Subcutaneous preadipocyte (primary cell): Measurements from ENCODE around the gene SLC25A47. TPM values are rescaled to one million over a fixed set of nuclear protein-coding genes. Genes with fewer than 3 reads are reported as not detected.

ENCODE experiments used
- small RNA-seq: library from RNA; depleted of rRNA; stranded (forward); fragments of <200 nt; gene quantifications from one replicate; pipeline ENCODE3, GENCODE V24; 2012
- total RNA-seq: library from RNA; depleted of rRNA; stranded (reverse); fragments of >200 nt; gene quantifications from 2 replicates; pipeline ENCODE4 v1.2.3, GENCODE V29; 2012

SLC25A47 gene, protein sequence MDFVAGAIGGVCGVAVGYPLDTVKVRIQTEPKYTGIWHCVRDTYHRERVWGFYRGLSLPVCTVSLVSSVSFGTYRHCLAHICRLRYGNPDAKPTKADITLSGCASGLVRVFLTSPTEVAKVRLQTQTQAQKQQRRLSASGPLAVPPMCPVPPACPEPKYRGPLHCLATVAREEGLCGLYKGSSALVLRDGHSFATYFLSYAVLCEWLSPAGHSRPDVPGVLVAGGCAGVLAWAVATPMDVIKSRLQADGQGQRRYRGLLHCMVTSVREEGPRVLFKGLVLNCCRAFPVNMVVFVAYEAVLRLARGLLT
- total RNA-seq: not detected in 2 replicates

DNA sequence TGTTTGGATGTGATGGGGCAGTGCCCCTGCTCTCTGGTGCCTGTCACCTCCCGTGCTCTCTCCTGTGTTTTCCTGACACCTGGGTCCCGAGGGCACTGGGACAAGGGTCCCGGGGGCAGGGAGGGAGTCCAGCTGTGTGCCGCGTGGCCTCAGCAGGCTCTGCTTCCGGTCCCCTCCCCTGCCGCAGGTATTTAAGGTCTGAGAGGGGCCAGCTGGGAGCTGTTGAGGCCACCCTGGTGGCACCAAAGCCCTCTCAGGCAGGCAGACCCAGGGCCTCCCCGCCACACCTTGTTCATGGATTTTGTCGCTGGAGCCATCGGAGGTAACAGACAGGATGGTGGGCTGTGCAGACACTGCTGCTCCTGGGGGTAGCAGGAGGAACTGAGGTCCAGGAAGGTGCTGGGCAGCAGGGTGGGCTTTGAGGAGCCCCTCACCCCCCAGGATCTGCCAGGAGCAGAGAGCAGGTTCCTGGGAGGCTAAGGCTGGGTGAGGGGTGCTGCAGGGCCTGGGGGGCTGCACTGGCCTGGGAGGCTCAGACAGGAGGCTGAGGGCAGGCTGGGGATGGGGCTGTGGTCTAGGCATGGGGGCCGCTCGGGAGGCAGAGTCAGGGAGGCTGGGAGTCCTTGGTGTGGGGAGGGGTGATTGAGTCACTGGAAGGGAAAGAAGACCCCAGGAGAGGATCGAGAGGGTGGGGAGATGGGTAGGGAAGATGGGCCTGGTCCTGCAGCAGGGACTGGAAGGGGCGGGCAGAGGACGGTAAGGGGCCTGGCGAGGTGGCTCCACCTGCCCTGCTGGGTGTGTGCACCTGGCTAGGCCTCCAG lies at the start of gene SLC25A47:
SLC25A47 (plus strand) TSS at position 219 of the 821 bp plus-strand sequence; CDS start at position 295, 76 bp downstream.

DNA sequence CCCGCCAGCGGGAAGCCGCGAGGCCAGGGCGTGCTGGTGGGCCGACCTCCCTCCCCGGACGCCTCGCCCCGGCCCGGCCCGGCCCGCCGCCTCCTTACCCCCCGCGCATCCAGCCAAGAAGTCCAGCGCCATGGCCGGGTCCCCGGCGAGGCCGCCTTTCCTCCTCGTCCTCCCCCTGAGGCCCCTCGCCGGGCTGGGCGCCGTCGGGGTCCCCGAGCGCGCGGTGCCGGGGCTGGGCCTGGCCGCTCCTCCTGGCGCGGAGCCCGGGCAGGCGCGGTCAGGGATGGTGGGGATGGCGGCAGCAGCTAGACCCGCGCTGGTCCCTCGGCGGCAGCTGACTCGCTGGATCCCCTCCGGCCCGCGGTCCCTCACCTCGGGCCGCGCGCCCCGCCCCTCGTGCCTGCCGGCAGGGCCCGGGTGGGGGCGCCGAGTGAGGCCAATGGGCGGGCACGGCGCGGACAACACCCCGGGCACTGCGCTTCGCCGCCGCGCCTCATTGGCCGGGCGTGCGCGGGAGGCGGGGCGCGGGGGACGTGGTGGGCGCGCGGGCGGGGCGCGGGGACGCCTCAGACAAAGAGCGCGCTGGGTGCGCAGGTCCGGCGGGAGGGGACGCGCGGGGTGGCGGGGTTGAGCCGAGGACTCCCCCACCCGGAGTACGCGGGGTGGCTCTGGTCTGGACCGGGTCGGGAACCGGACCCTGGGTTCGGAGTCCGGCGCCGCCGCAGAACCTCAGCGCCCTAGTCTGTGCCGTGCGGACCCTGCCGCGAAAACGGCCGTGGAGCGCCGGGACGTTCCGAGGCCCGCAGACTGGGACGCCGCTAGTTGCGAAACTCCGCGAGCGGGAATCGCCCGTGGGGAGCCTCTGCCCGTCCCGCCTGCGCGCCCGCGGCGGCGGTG lies 16.8 kb upstream of the SLC25A47 start, which contains the start of gene SLC25A29:
SLC25A29 (minus strand) TSS at position 344 of the 897 bp plus-strand sequence; CDS start at position 132, 212 bp downstream.

DNA sequence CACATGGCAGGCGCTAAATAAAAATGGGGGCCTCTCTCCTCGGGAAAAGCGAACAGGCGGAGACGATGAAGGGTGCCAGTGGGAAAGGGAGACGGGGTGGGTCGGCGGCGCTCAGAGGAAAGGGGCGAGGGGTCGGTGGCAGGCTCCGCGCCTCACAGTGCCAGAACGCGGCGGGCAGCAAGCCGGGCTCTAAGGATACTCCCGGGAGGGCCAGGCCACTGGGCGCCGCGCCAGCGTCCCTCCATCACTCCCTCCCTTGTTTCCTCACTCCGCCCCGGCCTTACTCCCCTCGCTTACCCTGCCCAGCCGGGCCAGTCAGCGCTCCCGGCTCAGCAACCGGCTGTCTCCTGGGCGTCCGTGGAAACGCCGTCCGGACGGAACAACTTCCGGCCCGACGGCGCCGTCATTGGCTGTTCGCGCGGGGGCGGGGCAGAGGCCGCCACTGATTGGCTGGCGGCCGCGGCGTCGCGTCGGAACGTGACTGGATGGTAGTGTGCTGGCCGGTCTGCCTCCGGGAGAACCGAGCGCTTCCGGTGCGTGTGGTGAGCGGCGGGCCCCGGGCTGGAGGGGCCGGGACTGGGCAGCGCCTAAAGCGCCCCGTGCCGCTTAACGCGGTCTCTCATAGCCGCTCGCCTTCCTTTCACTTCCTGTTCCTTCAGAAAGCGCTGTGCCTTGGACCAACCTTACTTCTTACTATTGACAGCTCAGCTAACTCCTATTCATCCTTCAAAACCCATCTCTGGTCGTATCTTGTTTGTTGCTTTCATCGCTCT lies 53.0 kb downstream of the SLC25A47 start, which contains the start of gene WDR25:
WDR25 (plus strand) TSS at position 523 of the 773 bp plus-strand sequence.

Small RNA genes lying within 50 kb of the gene (small RNA-seq; reads per million reads assigned to genes)
- gene AL157871.3: 0.41 reads per million, percentile 21 among the genes with 10 or more reads in this experiment
- 0.36 reads per million, percentile 15 among the genes with 10 or more reads in this experiment for gene MIR345
- gene RN7SL523P: not detected

Other genes starting within 250 kb of the SLC25A47 start
- gene DEGS2, start 163.7 kb upstream of the SLC25A47 start, total RNA-seq: under 0.01 TPM in 1 of 2 replicates, not detected in the other
- 40.1 and 49.9 TPM in 2 replicates for gene YY1, start 84.2 kb upstream of the SLC25A47 start, total RNA-seq
- 7.2 and 8.8 TPM in 2 replicates for gene SLC25A29, start 16.9 kb upstream of the SLC25A47 start, total RNA-seq
- gene WDR25, start 53.1 kb downstream of the SLC25A47 start, total RNA-seq: 14.5 and 15.4 TPM in 2 replicates